HG03159 (cell line): ENCODE results near the gene NUDT3.
"Not testable (repeated sequence)": the region's sequence is repeated elsewhere in the genome, so short reads cannot be mapped to it uniquely, and the experiment has no call there.

Source experiments
- ATAC-seq: cut with Tn5 transposase; IDR thresholded peaks from one replicate; pipeline ENCODE4 v1.9.1; 2021; ENCODE audit warnings: mild to moderate bottlenecking, moderate library complexity; ENCODE audit not compliant: unreplicated experiment

Gene NUDT3

DNA sequence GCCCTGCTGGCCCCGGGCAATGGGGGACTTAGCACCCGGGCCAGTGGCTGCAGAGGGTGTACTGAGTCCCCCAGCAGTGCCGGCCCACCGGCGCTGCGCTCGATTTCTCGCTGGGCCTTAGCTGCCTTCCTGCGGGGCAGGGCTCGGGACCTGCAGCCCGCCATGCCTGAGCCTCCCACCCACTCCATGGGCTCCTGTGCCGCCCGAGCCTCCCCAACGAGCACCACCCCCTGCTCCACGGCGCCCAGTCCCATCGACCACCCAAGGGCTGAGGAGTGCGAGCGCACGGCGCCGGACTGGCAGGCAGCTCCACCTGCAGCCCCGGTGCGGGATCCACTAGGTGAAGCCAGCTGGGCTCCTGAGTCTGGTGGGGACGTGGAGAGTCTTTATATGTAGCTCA lies 123.3 kb downstream of the NUDT3 start:
- not testable (repeated sequence) for ATAC-seq

DNA sequence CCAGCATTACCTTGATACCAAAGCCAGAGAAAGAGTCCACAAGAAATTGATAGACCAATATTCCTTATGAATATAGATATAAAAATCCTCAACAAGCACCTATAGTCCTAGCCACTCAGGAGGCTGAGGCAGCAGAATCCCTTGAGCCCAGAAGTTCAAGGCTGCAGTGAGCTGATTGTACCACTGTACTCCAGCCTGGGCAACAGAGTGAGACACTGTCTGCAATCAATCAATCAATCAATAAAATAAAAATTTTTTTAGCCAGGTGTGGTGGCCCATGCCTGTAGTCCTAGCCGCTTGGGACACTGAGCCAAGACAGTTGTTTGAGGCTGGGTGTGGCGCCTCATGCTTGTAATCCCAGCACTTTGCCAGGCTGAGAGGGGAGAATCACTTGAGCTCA lies 124.7 kb downstream of the NUDT3 start:
- ATAC-seq = no peak

DNA sequence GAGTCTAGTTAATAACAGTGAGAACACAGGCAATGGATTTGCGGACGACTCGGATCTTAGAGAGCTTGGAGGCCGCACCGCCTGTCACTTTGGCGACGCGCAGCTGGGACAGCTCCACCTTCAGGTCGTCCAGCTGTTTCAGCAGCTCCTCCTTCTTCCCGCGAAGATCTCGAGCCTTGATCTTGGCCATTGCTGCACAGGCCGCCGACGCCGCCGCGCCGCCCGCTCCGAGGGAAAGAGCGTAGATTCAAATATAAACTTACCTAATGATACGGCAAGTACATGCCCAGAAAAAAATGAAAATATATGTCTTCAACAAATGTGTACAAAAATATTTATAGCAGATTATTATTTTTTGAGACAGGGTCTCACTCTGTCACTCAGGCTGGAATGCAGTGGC lies 129.0 kb downstream of the NUDT3 start:
- ATAC-seq = not testable (repeated sequence)

DNA sequence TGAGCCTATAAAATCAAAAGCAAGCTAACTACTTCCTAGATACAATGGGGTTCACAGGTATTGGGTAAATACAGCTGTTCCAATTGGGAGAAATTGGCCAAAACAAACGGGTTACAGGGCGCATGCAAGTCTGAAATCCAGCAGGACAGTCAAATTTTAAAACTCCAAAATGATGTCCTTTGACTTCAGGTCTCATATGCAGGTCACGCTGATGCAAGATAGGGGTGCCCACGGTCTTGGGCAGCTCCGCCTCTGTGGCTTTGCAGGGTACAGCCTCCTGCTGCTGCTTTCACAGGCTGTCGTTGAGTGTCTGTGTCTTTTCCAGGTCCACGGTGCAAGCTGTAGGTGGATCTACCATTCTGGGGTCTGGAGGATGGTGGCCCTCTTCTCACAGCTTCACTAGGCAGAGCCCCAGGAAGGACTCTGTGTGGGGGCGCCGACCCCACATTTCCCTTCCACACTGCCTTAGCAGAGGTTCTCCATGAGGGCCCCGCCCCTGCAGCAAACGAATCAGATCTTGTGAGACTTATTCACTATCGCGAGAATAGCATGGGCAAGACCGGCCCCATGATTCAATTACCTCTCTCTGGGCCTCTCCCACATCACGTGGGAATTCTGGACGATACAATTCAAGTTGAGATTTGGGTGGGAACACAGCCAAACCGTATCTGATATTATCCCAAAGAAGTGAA lies 131.7 kb downstream of the NUDT3 start:
- no peak for ATAC-seq

DNA sequence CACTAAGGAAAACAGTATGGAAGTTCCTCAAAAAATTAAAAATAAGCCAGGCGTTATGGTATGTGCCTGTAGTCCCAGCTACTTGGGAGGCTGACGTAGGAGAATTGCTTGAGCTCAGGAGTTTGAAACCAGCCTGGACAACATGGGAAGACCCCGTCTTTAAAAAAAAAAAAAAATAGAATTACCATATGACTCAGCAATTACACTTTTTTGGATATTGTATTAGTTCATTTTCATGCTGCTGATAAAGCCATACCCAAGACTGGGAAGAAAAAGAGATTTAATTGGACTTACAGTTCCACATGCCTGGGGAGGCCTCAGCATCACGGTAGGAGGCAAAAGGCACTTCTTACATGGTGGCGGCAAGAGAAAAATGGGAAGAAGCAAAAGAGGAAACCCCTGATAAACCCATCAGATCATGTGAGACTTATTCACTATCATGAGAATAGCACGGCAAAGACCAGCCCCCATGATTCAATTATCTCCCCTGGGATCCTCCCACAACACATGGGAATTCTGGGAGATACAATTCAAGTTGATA lies 132.9 kb downstream of the NUDT3 start:
- ATAC-seq = no peak

DNA sequence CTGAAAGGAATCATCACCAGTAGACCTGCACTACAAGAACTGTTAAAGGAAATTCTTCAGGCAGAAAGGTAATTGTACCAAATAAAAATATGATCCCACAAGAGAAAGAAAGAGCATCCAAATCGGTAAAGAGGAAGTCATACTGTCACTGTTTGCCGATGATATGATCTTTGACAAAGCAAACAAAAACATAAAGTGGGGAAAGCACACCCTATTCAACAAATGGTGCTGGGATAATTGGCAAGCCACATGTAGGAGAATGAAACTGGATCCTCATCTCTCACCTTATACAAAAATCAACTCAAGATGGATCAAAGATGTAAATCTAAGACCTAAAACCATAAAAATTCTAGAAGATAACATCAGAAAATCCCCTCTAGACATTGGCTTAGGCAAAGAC lies 140.1 kb downstream of the NUDT3 start:
- ATAC-seq = not testable (repeated sequence)

DNA sequence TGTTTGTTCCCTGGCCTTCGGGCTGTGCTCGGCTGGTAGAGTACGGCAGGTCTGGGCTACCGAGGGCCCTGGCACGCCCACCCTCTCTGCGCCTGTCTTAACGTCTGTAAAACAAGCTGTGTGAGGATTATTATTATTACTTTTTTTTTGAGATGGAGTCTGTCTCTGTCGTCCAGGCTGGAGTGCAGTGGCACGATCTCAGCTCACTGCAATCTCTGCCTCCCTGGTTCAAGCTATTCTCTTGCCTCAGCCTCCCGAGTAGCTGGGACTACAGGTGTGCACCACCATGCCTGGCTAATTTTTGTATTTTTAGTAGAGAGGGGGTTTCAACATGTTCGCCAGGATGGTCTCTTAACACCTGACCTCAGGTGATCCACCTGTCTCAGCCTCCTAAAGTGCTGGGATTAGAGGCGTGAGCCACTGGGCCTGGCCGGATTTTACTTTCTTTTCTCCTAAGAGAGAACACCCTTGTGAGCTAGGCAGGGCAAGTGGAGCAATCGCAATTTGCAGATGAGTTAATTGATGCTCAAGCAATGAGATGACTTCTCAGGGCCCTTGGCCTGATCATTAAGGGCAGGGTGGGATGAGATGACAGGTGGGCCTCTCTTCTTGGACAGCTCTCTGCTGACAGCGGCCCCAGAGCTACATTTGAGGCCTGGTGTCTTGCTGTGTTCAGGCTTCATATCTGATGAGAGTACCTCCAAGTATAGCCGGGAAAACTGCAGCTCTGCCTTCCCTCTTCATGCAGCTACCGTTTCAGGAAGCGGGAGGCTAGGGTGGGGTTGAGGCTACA lies 142.8 kb downstream of the NUDT3 start:
- peak; percentile 32 for ATAC-seq

DNA sequence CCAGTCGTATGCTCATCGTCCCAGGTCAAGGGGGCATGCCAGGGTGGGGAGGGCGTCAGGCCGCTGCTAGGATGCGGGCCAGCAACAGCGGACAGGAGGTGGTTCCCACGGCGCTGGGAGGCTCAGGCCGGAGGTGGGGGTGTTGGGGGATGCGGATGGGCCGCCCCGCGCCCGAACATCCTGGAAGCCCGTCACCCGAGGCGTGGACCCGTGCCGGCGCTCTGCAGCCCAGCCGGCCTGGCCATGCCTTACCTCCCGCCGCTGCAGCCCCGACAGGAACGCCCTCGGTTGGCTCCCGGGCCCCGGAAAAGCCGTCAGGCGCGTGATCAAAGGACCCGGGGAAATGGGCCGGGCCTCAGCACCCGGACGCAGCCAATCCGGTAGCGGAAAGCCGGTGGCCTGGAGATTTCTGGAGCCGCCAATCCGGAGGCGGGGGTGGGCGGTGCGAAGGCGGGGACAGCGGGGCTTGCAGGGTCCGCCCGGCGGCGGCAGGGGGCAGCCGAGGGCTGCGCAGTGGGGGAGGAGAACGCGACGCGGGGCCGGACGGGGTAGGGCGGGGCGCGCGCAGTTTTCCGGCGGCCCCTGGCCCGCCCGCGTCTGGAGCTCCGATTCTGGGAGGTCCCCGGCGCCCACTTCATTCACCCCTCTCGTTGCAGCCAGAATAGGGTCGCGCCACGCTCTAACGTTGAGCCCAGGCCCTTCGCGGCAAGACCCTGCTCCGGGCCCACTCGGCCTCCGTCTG lies 143.6 kb downstream of the NUDT3 start, which contains the start of gene SMIM29:
TSS of gene SMIM29 (minus strand) at position 280 of the 742 bp plus-strand sequence. CDS start 1,215 bp downstream, outside the sequence.
- ATAC-seq = peak; percentile 69

DNA sequence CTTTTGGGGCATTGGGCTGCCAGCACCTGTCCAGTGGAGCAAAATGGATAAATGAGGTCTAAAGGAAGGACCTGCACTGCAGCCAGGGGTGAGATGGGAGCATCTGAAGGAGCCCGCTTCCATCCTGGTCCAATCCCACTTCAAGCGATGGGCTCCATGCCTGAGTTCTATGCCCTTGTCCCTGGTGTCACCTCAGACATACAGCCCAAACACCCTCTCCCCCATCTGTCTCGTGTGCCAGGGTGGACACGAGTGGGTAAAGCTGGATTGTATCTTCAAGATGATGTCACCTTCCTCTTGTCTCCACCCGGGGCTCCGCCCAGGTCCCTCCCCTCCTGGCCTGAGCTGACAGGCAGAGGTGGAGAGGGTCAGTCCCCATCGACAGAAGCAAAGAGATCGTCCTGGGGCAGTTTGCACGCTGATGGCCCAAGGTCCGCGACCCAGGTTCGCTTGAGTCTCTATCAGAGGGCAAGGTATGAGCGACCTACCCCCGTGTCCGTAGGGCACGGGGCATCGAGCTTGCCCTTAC lies 144.2 kb downstream of the NUDT3 start:
- no peak for ATAC-seq

DNA sequence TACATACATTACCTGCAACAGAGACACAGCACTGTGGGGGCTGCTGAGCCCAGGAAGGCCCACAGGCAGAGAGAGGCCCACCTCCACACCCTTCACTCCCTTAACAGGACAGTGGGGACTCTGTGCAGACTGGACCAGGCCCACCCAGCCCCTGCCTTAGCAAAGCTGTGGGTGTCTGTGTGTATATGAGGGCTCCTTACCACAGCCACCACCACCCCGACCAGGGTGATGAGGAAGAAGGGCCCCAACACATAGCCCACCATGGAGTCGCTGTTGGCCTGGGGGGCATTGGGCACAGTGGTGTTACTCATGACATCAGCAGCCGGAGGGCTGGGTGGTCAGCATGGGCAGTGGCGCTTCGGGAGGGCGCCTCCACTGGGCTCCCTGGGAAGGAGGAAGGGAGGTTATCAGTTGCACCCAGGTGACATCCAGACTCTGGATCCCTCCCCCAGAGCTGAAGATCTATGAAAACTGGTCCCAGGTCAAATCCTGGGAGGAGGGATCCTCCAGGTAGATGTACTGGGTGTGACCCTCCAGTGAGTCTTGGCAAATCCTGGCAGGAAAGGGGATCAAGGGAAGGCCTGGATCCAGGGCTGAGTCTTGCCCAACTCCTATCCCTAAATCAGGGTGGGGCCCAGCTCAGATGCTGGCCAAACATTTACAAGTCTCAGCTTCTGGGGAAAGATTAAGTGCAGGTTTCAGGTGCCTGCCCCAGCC lies 144.8 kb downstream of the NUDT3 start:
- ATAC-seq = no peak

DNA sequence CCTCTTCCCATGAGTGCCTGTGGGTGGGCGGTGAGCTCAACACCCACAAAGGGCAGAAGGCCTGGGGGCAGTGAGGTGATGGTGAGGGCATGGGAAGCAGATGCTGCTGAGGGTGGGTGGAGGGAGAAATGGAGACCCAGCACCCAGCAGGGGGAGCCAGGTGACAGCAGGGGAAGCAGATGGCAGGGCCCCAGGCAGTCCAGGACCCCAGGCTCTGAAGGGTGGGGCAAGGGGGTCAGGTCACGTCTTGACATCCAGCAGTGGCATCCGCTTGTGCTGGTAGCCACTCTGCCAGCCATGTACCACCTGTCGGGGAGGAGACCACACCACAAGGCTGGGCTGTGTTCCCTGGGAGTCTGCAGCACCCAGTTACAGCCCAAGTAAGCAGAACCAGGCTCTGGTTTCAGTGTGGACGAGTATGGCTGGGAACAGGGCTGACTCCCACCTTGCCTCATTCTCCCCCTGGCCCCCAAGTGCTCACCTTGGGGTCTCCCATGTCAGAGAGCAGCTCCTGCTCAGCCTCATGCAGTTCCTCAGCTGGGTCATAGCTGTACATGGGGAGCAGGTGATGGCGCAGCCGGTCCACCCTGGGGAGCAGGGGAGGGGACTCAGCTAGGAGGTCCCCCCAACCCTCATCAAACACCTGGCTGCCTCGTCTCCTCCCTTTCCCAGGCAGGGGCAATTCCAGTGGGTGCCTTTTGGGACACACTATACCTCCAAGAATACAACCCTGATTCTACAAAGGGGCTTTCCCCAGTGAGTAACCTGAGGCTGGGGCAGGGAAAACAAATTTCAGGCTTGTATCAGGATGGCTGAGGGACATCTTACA lies 145.7 kb downstream of the NUDT3 start:
- ATAC-seq = no peak

DNA sequence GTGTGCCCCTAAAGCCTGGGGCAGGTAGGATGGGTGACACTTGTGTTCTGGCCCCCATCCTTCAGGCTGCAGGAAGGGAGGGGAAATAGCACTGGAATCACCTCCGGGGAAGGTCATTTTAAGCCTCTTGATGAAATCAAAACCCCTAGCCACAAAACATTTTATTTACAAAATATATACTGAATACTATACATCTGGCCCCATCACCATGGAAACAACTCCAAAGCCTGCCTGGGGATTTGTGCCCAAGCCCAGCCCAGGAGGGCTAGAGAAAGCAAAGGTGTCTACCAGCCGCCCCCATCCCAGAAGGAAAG lies 146.3 kb downstream of the NUDT3 start:
- ATAC-seq = no peak

DNA sequence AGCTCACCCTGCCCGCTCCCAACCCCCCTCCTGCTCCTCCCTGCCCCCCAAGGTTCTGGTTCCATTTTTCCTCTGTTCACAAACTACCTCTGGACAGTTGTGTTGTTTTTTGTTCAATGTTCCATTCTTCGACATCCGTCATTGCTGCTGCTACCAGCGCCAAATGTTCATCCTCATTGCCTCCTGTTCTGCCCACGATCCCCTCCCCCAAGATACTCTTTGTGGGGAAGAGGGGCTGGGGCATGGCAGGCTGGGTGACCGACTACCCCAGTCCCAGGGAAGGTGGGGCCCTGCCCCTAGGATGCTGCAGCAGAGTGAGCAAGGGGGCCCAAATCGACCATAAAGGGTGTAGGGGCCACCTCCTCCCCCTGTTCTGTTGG lies 146.7 kb downstream of the NUDT3 start:
- not testable (repeated sequence) for ATAC-seq

DNA sequence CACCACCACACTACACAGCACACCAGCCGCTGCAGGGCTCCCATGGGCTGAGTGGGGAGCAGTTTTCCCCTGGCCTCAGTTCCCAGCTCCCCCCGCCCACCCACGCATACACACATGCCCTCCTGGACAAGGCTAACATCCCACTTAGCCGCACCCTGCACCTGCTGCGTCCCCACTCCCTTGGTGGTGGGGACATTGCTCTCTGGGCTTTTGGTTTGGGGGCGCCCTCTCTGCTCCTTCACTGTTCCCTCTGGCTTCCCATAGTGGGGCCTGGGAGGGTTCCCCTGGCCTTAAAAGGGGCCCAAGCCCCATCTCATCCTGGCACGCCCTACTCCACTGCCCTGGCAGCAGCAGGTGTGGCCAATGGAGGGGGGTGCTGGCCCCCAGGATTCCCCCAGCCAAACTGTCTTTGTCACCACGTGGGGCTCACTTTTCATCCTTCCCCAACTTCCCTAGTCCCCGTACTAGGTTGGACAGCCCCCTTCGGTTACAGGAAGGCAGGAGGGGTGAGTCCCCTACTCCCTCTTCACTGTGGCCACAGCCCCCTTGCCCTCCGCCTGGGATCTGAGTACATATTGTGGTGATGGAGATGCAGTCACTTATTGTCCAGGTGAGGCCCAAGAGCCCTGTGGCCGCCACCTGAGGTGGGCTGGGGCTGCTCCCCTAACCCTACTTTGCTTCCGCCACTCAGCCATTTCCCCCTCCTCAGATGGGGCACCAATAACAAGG lies 147.3 kb downstream of the NUDT3 start:
- not testable (repeated sequence) for ATAC-seq

DNA sequence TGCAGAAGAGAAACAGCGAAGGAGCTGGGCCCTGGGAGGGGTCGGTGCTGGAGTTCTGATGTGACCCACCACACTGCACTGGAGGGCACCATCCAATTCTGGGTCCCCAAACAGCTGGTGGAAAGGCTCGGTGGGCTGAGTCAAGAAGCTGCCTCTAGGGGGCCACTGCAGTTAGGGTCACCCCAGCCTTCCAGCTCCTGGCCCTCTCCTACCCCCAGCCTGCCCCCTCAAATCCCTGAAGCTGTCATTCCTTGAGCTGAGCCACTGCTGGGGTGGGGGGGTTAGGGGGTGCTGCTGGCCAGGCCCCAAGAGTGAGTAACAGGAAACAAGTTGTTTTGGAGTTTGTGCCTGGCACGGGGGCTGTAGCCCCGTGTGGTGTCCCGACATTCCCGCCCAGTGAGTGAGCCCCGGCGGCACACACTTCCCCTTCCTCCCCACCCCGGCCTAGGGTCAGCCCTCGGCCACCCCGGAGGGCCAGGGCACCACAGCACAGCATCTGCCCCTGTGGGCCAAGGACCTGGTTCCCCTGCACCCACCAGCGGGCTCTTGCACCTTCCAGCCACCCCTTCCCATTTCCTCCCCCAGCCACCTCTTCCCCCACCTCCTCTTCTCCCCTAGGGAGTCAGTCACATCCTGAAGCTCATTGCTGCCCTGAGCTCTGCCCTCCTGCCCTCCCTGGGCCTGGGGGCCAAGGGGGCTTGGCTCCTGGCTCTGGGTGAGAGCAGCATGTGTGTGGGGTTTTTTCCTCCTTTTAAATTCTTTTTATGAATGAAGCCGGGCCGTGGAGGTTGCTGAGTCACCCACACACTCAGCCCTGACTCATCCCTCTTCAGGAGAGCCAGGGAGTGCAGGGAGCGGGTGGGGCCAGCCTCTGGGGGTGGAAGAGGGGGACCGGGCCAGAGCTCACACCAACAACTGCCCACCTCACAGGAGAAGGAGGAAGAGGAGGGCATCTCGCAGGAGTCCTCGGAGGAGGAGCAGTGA lies 148.3 kb downstream of the NUDT3 start:
- no peak for ATAC-seq

DNA sequence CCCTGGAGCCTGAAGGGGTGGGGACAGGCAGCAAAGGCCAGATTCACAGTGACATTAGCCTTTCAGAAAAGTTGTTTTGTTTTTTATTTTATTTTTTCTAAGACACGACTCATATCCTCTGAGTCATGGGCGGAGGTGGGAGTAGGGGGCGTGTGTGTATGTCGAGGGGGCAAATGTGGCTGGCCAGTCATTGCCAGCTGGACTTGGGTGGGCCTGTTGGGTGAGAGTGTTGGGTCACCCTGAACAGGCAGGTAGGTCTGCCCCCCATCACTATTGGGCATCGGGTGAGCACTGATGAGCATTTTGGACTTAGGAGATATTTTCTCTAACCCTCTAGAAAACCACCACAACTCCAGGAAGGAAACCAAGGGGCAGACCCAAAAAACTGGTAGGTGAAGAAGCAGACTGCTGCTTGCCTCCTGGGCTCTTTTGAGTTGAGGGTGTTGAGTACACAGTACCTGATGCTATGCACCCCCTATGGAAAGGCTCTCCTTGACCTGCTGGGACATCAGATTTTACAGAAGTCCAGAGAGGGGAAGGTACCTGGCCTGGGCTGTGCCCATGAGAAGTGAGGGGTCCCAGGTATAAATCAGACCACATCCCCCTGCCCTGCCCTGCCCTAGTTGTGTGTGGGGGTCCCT lies 149.2 kb downstream of the NUDT3 start:
- no peak for ATAC-seq
